GM19043 (cell line): ENCODE results near the gene ENTHD1.

Experiments
- ATAC-seq: cut with Tn5 transposase; IDR thresholded peaks from one replicate; pipeline ENCODE4 v1.9.1; 2021; ENCODE audit warnings: low read depth; ENCODE audit not compliant: unreplicated experiment

Gene ENTHD1

GRCh38 chr22:39699631-39700360, 193.8 kb downstream of the ENTHD1 start:
- ATAC-seq = no peak

GRCh38 chr22:39697790-39698430, 195.7 kb downstream of the ENTHD1 start:
- no peak for ATAC-seq

GRCh38 chr22:39693943-39694500, 199.5 kb downstream of the ENTHD1 start:
- no peak for ATAC-seq
